DOHH2 (cell line): ENCODE results near the gene PLA2G6.

Experiments used
- H3F3A ChIP-seq: fragments of 200-600 bp; sonication (generic), shearing (Covaris generic); 2 replicates; pipeline ENCODE4 v1.6.0; 2016; ENCODE audit warnings: antibody characterized with exemption, mild to moderate bottlenecking; ENCODE audit not compliant: control insufficient read depth, insufficient read depth
- H3K27ac ChIP-seq: fragments of 200-600 bp; sonication (generic); 2 replicates; pipeline ENCODE4 v1.5.1; 2014; ENCODE audit warnings: low read depth, mild to moderate bottlenecking, low read length, moderate library complexity
- H3K27me3 ChIP-seq: fragments of 200-600 bp; sonication (generic); 2 replicates; pipeline ENCODE4 v1.6.1; 2014; ENCODE audit warnings: mild to moderate bottlenecking, low read length, mixed read lengths; ENCODE audit not compliant: control insufficient read depth
- H3K36me3 ChIP-seq: fragments of 200-600 bp; sonication (generic); 2 replicates; pipeline ENCODE4 v1.6.1; 2014; ENCODE audit warnings: mild to moderate bottlenecking, low read length, moderate library complexity, mixed read lengths; ENCODE audit not compliant: control insufficient read depth
- H3K4me1 ChIP-seq: fragments of 200-600 bp; sonication (generic); 2 replicates; pipeline ENCODE4 v1.6.1; 2014; ENCODE audit warnings: mild to moderate bottlenecking, low read length, mixed read lengths; ENCODE audit not compliant: control insufficient read depth
- H3K4me2 ChIP-seq: fragments of 200-600 bp; sonication (generic); 2 replicates; pipeline ENCODE4 v1.6.0; 2014; ENCODE audit warnings: mild to moderate bottlenecking, low read length, moderate library complexity
- H3K4me3 ChIP-seq: fragments of 200-600 bp; sonication (generic); 2 replicates; pipeline ENCODE4 v1.5.1; 2014; ENCODE audit warnings: mild to moderate bottlenecking, low read length, mixed read lengths
- H3K79me2 ChIP-seq: fragments of 200-600 bp; sonication (generic); 2 replicates; pipeline ENCODE4 v1.6.1; 2014; ENCODE audit warnings: mild to moderate bottlenecking, low read length, mixed read lengths; ENCODE audit not compliant: control insufficient read depth
- H3K9me2 ChIP-seq: fragments of 200-600 bp; sonication (generic); replicated peaks from 2 replicates; pipeline ENCODE4 v1.6.1; 2014; ENCODE audit warnings: mild to moderate bottlenecking, low read length, mixed read lengths; ENCODE audit not compliant: control insufficient read depth
- H3K9me3 ChIP-seq: fragments of 200-600 bp; sonication (generic); 2 replicates; pipeline ENCODE4 v1.6.1; 2014; ENCODE audit warnings: antibody characterized with exemption, low read length, mixed read lengths; ENCODE audit not compliant: control insufficient read depth, insufficient read depth
- H4K20me1 ChIP-seq: fragments of 200-600 bp; sonication (generic); 2 replicates; pipeline ENCODE4 v1.6.0; 2014; ENCODE audit warnings: low read depth, mild to moderate bottlenecking, antibody characterized with exemption, low read length, moderate library complexity; ENCODE audit not compliant: control insufficient read depth, insufficient read depth
- EZH2phosphoT487 ChIP-seq: fragments of 200-600 bp; sonication (generic); IDR thresholded peaks from 2 replicates; pipeline ENCODE4 v1.6.1; 2017; ENCODE audit warnings: borderline replicate concordance, mild to moderate bottlenecking, antibody characterized with exemption, low read length, moderate library complexity, mixed read lengths
- TF ChIP-seq, protein P1 (sequence below): fragments of 200-600 bp; sonication (generic); IDR thresholded peaks from one replicate; pipeline ENCODE4 v1.5.1; 2014; ENCODE audit warnings: antibody characterized with exemption, mild to moderate bottlenecking, low read depth, low read length; ENCODE audit not compliant: poor library complexity, severe bottlenecking

The PLA2G6 gene

DNA sequence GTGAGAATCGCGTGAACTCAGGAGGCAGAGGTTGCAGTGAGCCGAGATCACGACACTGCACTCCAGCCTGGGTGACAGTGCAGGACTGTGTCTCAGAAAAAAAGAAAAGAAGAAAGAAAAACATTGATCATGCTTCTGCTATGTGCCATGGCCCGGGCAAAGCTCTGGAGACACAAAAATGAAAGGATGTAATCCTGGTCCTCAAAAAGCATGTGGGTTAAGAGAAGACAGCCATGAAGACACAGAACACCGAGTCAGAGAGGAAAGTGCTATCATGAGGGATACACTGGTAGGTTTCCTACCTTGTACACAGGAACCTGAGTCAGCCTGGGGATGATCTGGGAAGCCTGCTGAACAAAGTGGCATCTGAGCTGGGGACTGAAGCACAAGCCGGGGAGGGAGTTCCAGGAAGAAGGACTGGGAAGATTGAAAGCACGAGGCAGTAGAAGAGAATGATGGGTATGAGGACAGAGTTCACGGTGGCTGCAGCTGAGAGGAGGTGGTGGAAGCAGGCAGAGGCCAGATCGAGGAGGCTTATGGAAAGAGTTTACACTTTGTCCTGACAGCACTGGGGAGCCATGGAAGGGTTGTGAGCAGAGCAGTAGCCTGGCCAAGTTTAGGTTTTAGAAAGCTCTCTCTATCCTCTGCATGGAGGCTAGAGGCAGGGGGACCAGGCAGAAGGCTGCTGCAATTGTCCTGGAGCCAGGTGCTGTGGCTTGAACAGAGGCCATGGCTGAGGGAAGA is 10.3 kb upstream of the PLA2G6 start:
- no peak for TF ChIP-seq EZH2phosphoT487
- TF ChIP-seq, protein P1, sequence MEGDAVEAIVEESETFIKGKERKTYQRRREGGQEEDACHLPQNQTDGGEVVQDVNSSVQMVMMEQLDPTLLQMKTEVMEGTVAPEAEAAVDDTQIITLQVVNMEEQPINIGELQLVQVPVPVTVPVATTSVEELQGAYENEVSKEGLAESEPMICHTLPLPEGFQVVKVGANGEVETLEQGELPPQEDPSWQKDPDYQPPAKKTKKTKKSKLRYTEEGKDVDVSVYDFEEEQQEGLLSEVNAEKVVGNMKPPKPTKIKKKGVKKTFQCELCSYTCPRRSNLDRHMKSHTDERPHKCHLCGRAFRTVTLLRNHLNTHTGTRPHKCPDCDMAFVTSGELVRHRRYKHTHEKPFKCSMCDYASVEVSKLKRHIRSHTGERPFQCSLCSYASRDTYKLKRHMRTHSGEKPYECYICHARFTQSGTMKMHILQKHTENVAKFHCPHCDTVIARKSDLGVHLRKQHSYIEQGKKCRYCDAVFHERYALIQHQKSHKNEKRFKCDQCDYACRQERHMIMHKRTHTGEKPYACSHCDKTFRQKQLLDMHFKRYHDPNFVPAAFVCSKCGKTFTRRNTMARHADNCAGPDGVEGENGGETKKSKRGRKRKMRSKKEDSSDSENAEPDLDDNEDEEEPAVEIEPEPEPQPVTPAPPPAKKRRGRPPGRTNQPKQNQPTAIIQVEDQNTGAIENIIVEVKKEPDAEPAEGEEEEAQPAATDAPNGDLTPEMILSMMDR, result no peak
- H3F3A ChIP-seq, result no peaks in the 10 kb centered on the region
- H3K9me3 ChIP-seq, result no peaks in the 10 kb centered on the region
- H3K27ac ChIP-seq, result no peak overlapping the region
- no peaks in the 10 kb centered on the region for H4K20me1 ChIP-seq
- no peaks in the 10 kb centered on the region for H3K79me2 ChIP-seq
- H3K36me3 ChIP-seq, result no peaks in the 10 kb centered on the region
- no peaks in the 10 kb centered on the region for H3K9me2 ChIP-seq
- no peak overlapping the region for H3K4me3 ChIP-seq
- H3K4me1 ChIP-seq, result peaks cover 7% of the 10 kb centered on the region; the same call in 1 of the 2 replicates
- peaks cover 8% of the 10 kb centered on the region for H3K27me3 ChIP-seq
- no peak overlapping the region for H3K4me2 ChIP-seq

DNA sequence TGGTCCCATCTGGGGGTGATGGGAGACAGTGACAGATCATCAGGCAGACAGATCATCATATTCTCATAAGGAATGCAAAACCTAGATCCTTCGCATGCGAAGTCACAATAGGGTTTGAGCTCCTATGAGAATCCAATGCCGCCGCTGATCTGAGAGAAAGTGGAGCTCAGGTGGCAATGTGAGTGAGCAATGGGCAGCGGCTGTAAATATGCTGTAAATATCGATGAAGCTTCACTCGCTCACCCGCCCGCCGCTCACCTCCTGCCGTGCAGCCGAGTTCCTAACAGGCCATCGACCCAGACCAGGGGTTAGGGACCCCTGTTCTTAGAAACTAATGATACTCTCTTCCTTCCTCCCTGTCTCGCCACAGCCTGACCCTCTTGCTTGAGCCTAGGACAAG is 9.4 kb upstream of the PLA2G6 start:
- Histone ChIP-seq H3F3A (no peaks in the 10 kb centered on the region), H3K27ac (no peak overlapping the region), H3K36me3 (no peaks in the 10 kb centered on the region), H3K4me1 (peaks cover 7% of the 10 kb centered on the region; the same call in 1 of the 2 replicates), H3K4me3 (no peak overlapping the region), H3K27me3 (peaks cover 11% of the 10 kb centered on the region), H3K9me2 (no peaks in the 10 kb centered on the region), H3K79me2 (no peaks in the 10 kb centered on the region), H3K9me3 (no peaks in the 10 kb centered on the region), H3K4me2 (no peak overlapping the region), H4K20me1 (no peaks in the 10 kb centered on the region)
- TF ChIP-seq EZH2phosphoT487, result no peak
- TF ChIP-seq, protein P1, result no peak

GRCh38 chr22:38190581-38190980 is 9.0 kb upstream of the PLA2G6 start:
- Histone ChIP-seq H3K4me3 (no peak overlapping the region), H3K27ac (no peak overlapping the region), H4K20me1 (no peaks in the 10 kb centered on the region), H3K9me3 (no peaks in the 10 kb centered on the region), H3K4me1 (peaks cover 7% of the 10 kb centered on the region; the same call in 1 of the 2 replicates), H3K36me3 (no peaks in the 10 kb centered on the region), H3K9me2 (no peaks in the 10 kb centered on the region), H3K27me3 (peaks cover 11% of the 10 kb centered on the region), H3K79me2 (no peaks in the 10 kb centered on the region), H3K4me2 (no peak overlapping the region), H3F3A (no peaks in the 10 kb centered on the region)
- TF ChIP-seq, protein P1, result no peak
- no peak for TF ChIP-seq EZH2phosphoT487
